Mesodermal cell (in vitro differentiated cells): ENCODE data around the gene MAEA.
"Not testable (repeated sequence)": the region's sequence is repeated elsewhere in the genome, so short reads cannot be mapped to it uniquely, and the experiment has no call there.

ENCODE experiments used
- H3K27ac ChIP-seq: 2 replicates; pipeline ENCODE4 v1.7.0; 2013; ENCODE audit warnings: mild to moderate bottlenecking, low read depth, low read length, moderate library complexity; ENCODE audit not compliant: severe bottlenecking
- H3K36me3 ChIP-seq: 2 replicates; pipeline ENCODE4 v1.7.1; 2013; ENCODE audit warnings: mild to moderate bottlenecking, low read length, moderate library complexity; ENCODE audit not compliant: control insufficient read depth, insufficient read depth
- H3K4me1 ChIP-seq: one replicate; pipeline ENCODE4 v1.7.1; 2013; ENCODE audit warnings: mild to moderate bottlenecking, low read length; ENCODE audit not compliant: insufficient read depth, control insufficient read depth, poor library complexity, severe bottlenecking
- H3K4me3 ChIP-seq: 2 replicates; pipeline ENCODE4 v1.7.0; 2013; ENCODE audit warnings: low read length, control low read depth, mild to moderate bottlenecking; ENCODE audit not compliant: insufficient read depth, poor library complexity, severe bottlenecking; ENCODE audit errors: extremely low read depth
- H3K9me3 ChIP-seq: 2 replicates; pipeline ENCODE4 v1.7.1; 2013; ENCODE audit warnings: mild to moderate bottlenecking, low read length, moderate library complexity; ENCODE audit not compliant: control insufficient read depth
- WGBS, 2 experiments: methylation state at CpG; one replicate each; pipeline ENCODE4 v1.1.5; 2013; ENCODE audit warnings: missing lambda C conversion rate in 2 of 2; ENCODE audit not compliant: insufficient coverage in 2 of 2; 5-methylcytosine and 5-hydroxymethylcytosine counted together

Gene MAEA

GRCh38 chr4:1372576-1372975, 82.9 kb downstream of the MAEA start:
- H3K4me1 ChIP-seq, H3K27ac ChIP-seq, H3K4me3 ChIP-seq, H3K9me3 ChIP-seq: not testable (repeated sequence)
- H3K36me3 ChIP-seq: peaks cover 13% of the 10 kb centered on the region
- WGBS, 2 experiments: 87 to 89% methylated on average over 12 to 14 of the region's 22 CpGs

GRCh38 chr4:1373892-1374705, 84.4 kb downstream of the MAEA start:
- Histone ChIP-seq H3K9me3 (no peaks in the 10 kb centered on the region), H3K4me3 (no peak overlapping the region), H3K4me1 (no peaks in the 10 kb centered on the region), H3K27ac (no peak overlapping the region), H3K36me3 (peaks cover 11% of the 10 kb centered on the region)
- WGBS, 2 experiments: 94 to 96% methylated on average over 35 to 42 of the region's 42 CpGs

- no peaks in the 10 kb centered on the region for H3K4me1 ChIP-seq
- H3K4me3 ChIP-seq: no peak overlapping the region
- no peak overlapping the region for H3K27ac ChIP-seq
- H3K36me3 ChIP-seq: peaks cover 11% of the 10 kb centered on the region
- no peaks in the 10 kb centered on the region for H3K9me3 ChIP-seq
- 93 to 97% methylated on average over 13 to 14 of the region's 14 CpGs for WGBS, 2 experiments
These were observed 85.0 kb downstream of the MAEA start for GRCh38 chr4:1374706-1375045.

GRCh38 chr4:1375051-1375721, 85.5 kb downstream of the MAEA start:
- Histone ChIP-seq H3K4me3 (no peak overlapping the region), H3K9me3 (no peaks in the 10 kb centered on the region), H3K4me1 (no peaks in the 10 kb centered on the region), H3K36me3 (peaks cover 11% of the 10 kb centered on the region), H3K27ac (no peak overlapping the region)
- WGBS, 2 experiments: 95 to 97% methylated on average over 36 of the region's 36 CpGs

- no peaks in the 10 kb centered on the region for H3K9me3 ChIP-seq
- peaks cover 11% of the 10 kb centered on the region for H3K36me3 ChIP-seq
- no peak overlapping the region for H3K4me3 ChIP-seq
- WGBS, 2 experiments: 94 to 95% methylated on average over 14 to 15 of the region's 17 CpGs
- no peak overlapping the region for H3K27ac ChIP-seq
- H3K4me1 ChIP-seq: no peaks in the 10 kb centered on the region
These were observed 86.2 kb downstream of the MAEA start for GRCh38 chr4:1375761-1376322.

- H3K4me1 ChIP-seq: no peaks in the 10 kb centered on the region
- H3K4me3 ChIP-seq: no peak overlapping the region
- H3K36me3 ChIP-seq: peaks cover 11% of the 10 kb centered on the region
- no peaks in the 10 kb centered on the region for H3K9me3 ChIP-seq
- WGBS, 2 experiments: 96 to 98% methylated on average over 22 to 23 of the region's 23 CpGs
- H3K27ac ChIP-seq: no peak overlapping the region
These were observed 86.7 kb downstream of the MAEA start for GRCh38 chr4:1376391-1376840.

GRCh38 chr4:1376841-1377605, 87.3 kb downstream of the MAEA start:
- Histone ChIP-seq H3K36me3 (peaks cover 13% of the 10 kb centered on the region), H3K27ac (no peak overlapping the region), H3K4me1 (no peaks in the 10 kb centered on the region), H3K9me3 (no peaks in the 10 kb centered on the region), H3K4me3 (no peak overlapping the region)
- WGBS, 2 experiments: 90% methylated on average over 26 to 32 of the region's 32 CpGs

GRCh38 chr4:1377606-1378261, 88.0 kb downstream of the MAEA start:
- Histone ChIP-seq H3K4me3 (no peak overlapping the region), H3K27ac (no peak overlapping the region)
- WGBS, 2 experiments: 86 to 93% methylated on average over 18 of the region's 19 CpGs

GRCh38 chr4:1378559-1379231, 89.0 kb downstream of the MAEA start:
- Histone ChIP-seq H3K9me3 (no peaks in the 10 kb centered on the region), H3K4me3 (no peak overlapping the region), H3K4me1 (no peaks in the 10 kb centered on the region), H3K36me3 (peaks cover 9% of the 10 kb centered on the region), H3K27ac (no peak overlapping the region)
- 94 to 96% methylated on average over 26 to 28 of the region's 30 CpGs for WGBS, 2 experiments

More at GRCh38 chr4:1377606-1378261, 88.0 kb downstream of the MAEA start:
- H3K4me1 ChIP-seq: no peaks in the 10 kb centered on the region
- no peaks in the 10 kb centered on the region for H3K9me3 ChIP-seq
- peaks cover 14% of the 10 kb centered on the region for H3K36me3 ChIP-seq

- 95 to 96% methylated on average over 14 to 25 of the region's 27 CpGs for WGBS, 2 experiments
These were observed 89.7 kb downstream of the MAEA start for GRCh38 chr4:1379351-1379781.

More at GRCh38 chr4:1379351-1379781, 89.7 kb downstream of the MAEA start:
- peaks cover 12% of the 10 kb centered on the region for H3K36me3 ChIP-seq
- no peaks in the 10 kb centered on the region for H3K4me1 ChIP-seq
- no peaks in the 10 kb centered on the region for H3K9me3 ChIP-seq
- no peak overlapping the region for H3K4me3 ChIP-seq
- no peak overlapping the region for H3K27ac ChIP-seq
